Subcutaneous abdominal adipose tissue (tissue), 5 donors: Measurements from ENCODE around the gene CST4.
"Not testable (repeated sequence)": the region's sequence is repeated elsewhere in the genome, so short reads cannot be mapped to it uniquely, and the experiment has no call there.

Source experiments
- H3K27ac ChIP-seq: one replicate; pipeline ENCODE4 v1.7.0; 2013; ENCODE audit warnings: low read depth, mild to moderate bottlenecking, inconsistent platforms, low read length, moderate library complexity
- H3K27me3 ChIP-seq, 5 donors: one replicate each; pipeline ENCODE4 v1.7.0; 2013; ENCODE audit warnings: low read length in 5 of 5, inconsistent platforms in 1 of 5; ENCODE audit not compliant: control insufficient read depth in 5 of 5, insufficient read depth in 4 of 5
- H3K36me3 ChIP-seq, 5 donors: one replicate each; pipeline ENCODE4 v1.7.0; 2013; ENCODE audit warnings: low read length in 5 of 5; ENCODE audit not compliant: control insufficient read depth in 5 of 5, insufficient read depth in 5 of 5
- H3K4me1 ChIP-seq, 5 donors: one replicate each; pipeline ENCODE4 v1.7.0; 2013; ENCODE audit warnings: low read length in 5 of 5, mild to moderate bottlenecking in 3 of 5, moderate library complexity in 1 of 5; ENCODE audit not compliant: control insufficient read depth in 5 of 5, insufficient read depth in 5 of 5
- H3K4me3 ChIP-seq, 5 donors: one replicate each; pipeline ENCODE4 v1.7.0; 2013; ENCODE audit warnings: low read length in 5 of 5, low read depth in 1 of 5
- H3K9ac ChIP-seq, 5 donors: one replicate each; pipeline ENCODE4 v1.7.0; 2013; ENCODE audit warnings: low read length in 5 of 5, mild to moderate bottlenecking in 4 of 5, moderate library complexity in 3 of 5
- H3K9me3 ChIP-seq, 5 donors: one replicate each; pipeline ENCODE4 v1.7.0; 2013; ENCODE audit warnings: low read length in 5 of 5; ENCODE audit not compliant: control insufficient read depth in 5 of 5
- donor health status: healthy.
- donor health status: healthy.
- donor health status: healthy.
- donor health status: healthy.
- donor health status: healthy.

Gene CST4

GRCh38 chr20:23664954-23665353 is 23.9 kb downstream of the CST4 start:
- no peak overlapping the region for H3K4me3 ChIP-seq
- H3K27ac ChIP-seq = no peak overlapping the region
- no peaks in the 10 kb centered on the region for H3K36me3 ChIP-seq
- H3K27me3 ChIP-seq = no peaks in the 10 kb centered on the region
- no peak overlapping the region for H3K9ac ChIP-seq
- H3K4me1 ChIP-seq = peaks cover 0 to 26% (median 15%) of the 10 kb centered on the region in 5 donors
- no peaks in the 10 kb centered on the region for H3K9me3 ChIP-seq

GRCh38 chr20:23664046-23664445 is 24.8 kb downstream of the CST4 start:
- not testable (repeated sequence) for H3K4me3 ChIP-seq, H3K27me3 ChIP-seq, H3K27ac ChIP-seq, H3K9ac ChIP-seq, H3K36me3 ChIP-seq, H3K9me3 ChIP-seq
- H3K4me1 ChIP-seq = peaks cover 0 to 28% (median 18%) of the 10 kb centered on the region in 5 donors

DNA sequence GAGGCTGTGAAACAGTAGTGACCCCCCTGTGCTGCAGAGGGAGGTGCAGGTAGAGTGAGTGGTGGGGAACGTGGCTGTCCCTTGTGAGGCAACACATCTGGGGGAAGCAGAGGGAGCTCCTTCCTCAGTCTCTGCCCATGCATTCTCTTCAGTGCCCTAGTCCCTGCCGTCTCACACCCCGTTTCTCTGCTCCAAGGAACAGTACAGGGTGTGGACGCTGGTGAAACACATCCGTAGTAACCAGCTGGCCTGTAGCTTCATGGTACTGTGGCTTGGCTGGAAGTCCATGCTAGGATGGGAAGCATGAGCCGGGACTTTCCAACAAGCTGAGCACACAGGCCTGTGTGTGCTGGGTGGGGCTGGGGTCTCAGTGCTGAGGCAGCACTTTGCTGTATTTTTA is 25.7 kb downstream of the CST4 start:
- no peak overlapping the region for H3K27ac ChIP-seq
- H3K4me1 ChIP-seq = peaks cover 0 to 23% (median 13%) of the 10 kb centered on the region in 5 donors
- no peaks in the 10 kb centered on the region for H3K27me3 ChIP-seq
- no peaks in the 10 kb centered on the region for H3K9me3 ChIP-seq
- H3K36me3 ChIP-seq = no peaks in the 10 kb centered on the region
- no peak overlapping the region for H3K4me3 ChIP-seq
- no peak overlapping the region for H3K9ac ChIP-seq

- no peak overlapping the region for H3K27ac ChIP-seq
- no peak overlapping the region for H3K9ac ChIP-seq
- no peak overlapping the region for H3K4me3 ChIP-seq
- no peaks in the 10 kb centered on the region for H3K36me3 ChIP-seq
- H3K27me3 ChIP-seq = no peaks in the 10 kb centered on the region
- peaks cover 0 to 23% (median 12%) of the 10 kb centered on the region in 5 donors for H3K4me1 ChIP-seq
- H3K9me3 ChIP-seq = no peaks in the 10 kb centered on the region
Measured at GRCh38 chr20:23662276-23662870, 26.5 kb downstream of the CST4 start.

- Histone ChIP-seq H3K9ac (no peak overlapping the region), H3K27ac (no peak overlapping the region), H3K9me3 (no peaks in the 10 kb centered on the region), H3K4me3 (no peak overlapping the region), H3K36me3 (no peaks in the 10 kb centered on the region), H3K4me1 (peaks cover 0 to 29% (median 23%) of the 10 kb centered on the region in 5 donors), H3K27me3 (no peaks in the 10 kb centered on the region)
Measured at GRCh38 chr20:23661002-23661429, 27.8 kb downstream of the CST4 start.

GRCh38 chr20:23659989-23660837 is 28.6 kb downstream of the CST4 start:
- Histone ChIP-seq H3K36me3 (no peaks in the 10 kb centered on the region), H3K9ac (no peak overlapping the region), H3K27ac (peak overlapping the region; percentile 34)

GRCh38 chr20:23659610-23659988 is 29.2 kb downstream of the CST4 start:
- H3K27ac ChIP-seq, H3K9ac ChIP-seq, H3K27me3 ChIP-seq, H3K36me3 ChIP-seq, H3K9me3 ChIP-seq: not testable (repeated sequence)
- Histone ChIP-seq H3K4me1 (peaks cover 0 to 43% (median 37%) of the 10 kb centered on the region in 5 donors), H3K4me3 (peak overlapping the region in 1 of 5 donors; percentile 17)

More at GRCh38 chr20:23659989-23660837, 28.6 kb downstream of the CST4 start:
- H3K4me3 ChIP-seq = peak overlapping the region in 1 of 5 donors; percentile 17
- H3K9me3 ChIP-seq = no peaks in the 10 kb centered on the region
- no peaks in the 10 kb centered on the region for H3K27me3 ChIP-seq
- peaks cover 0 to 37% (median 31%) of the 10 kb centered on the region in 5 donors for H3K4me1 ChIP-seq

- H3K36me3 ChIP-seq = no peaks in the 10 kb centered on the region
- no peak overlapping the region for H3K9ac ChIP-seq
- H3K27me3 ChIP-seq = no peaks in the 10 kb centered on the region
- H3K9me3 ChIP-seq = no peaks in the 10 kb centered on the region
- no peak overlapping the region for H3K4me3 ChIP-seq
- H3K27ac ChIP-seq = no peak overlapping the region
- H3K4me1 ChIP-seq = peaks cover 2 to 48% (median 42%) of the 10 kb centered on the region in 5 donors
Measured at GRCh38 chr20:23658989-23659609, 29.7 kb downstream of the CST4 start.

DNA sequence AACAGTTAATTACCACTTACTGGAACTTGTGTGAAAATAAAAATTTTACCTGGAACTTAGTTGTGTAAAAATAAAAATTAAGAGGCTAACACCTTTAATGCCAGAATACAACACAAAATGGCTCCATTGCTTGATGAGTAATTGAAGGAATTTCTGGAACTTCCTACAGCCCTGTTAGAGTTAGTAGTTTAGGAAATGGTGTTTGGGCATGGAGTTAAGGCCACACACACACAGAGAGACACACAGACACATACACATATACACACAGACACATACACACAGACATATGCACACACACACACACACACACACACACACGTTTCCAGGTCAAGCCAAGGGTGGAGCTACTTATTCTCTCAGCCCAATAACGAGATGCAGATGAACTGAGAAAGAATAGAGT is 30.5 kb downstream of the CST4 start:
- Histone ChIP-seq H3K4me3 (no peak overlapping the region), H3K9me3 (no peaks in the 10 kb centered on the region), H3K36me3 (no peaks in the 10 kb centered on the region), H3K4me1 (peaks cover 5 to 56% (median 49%) of the 10 kb centered on the region in 5 donors), H3K9ac (no peak overlapping the region), H3K27me3 (no peaks in the 10 kb centered on the region), H3K27ac (no peak overlapping the region)

GRCh38 chr20:23657202-23657601 is 31.6 kb downstream of the CST4 start:
- Histone ChIP-seq H3K4me1 (peaks cover 5 to 62% (median 54%) of the 10 kb centered on the region in 5 donors), H3K9ac (no peak overlapping the region), H3K27me3 (no peaks in the 10 kb centered on the region), H3K27ac (no peak overlapping the region), H3K36me3 (no peaks in the 10 kb centered on the region), H3K9me3 (no peaks in the 10 kb centered on the region), H3K4me3 (no peak overlapping the region)
